ENCODE data around the gene ZNF783.
"Not testable (repeated sequence)": the region's sequence is repeated elsewhere in the genome, so short reads cannot be mapped to it uniquely, and the experiment has no call there.

The ZNF783 gene

GRCh38 chr7:149266451-149266850 is 4.5 kb downstream of the ZNF783 start:
- no peak for TF ChIP-seq CTCF (IDR thresholded peaks at IDR 0.05; ENCODE audit: low read depth, low read length, missing control alignments)
- no peak overlapping the region for H3K4me3 ChIP-seq (ENCODE audit: low read depth, low read length)
- DNase-seq (ENCODE audit: low read depth) = no peak
- in situ Hi-C loops (cut with HindIII; ENCODE audit: low sequenced_read_pairs) = no loop called here

GRCh38 chr7:149267733-149268132 is 5.7 kb downstream of the ZNF783 start:
- no peak overlapping the region for H3K4me3 ChIP-seq (ENCODE audit: low read depth, low read length)
- in situ Hi-C loops (cut with HindIII; ENCODE audit: low sequenced_read_pairs) = no loop called here
- no peak for DNase-seq (ENCODE audit: low read depth)
- no peak for TF ChIP-seq CTCF (IDR thresholded peaks at IDR 0.05; ENCODE audit: low read depth, low read length, missing control alignments)

DNA sequence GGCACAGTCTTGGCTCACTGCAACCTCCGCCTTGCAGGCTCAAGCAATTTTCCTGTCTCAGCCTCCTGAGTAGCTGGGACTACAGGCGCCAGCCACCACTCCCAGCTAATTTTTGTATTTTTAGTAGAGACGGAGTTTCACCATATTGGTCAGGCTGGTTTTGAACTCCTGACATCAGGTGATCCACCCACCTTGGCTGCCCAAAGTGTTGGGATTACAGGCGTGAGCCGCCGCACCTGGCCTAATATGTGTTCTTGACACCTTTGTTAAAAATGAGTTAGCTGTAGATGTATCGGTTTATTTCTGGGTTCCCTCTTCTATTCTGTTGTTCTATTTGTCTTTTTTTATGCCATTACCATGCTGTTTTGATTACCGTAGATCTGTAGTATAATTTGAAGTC is 12.4 kb downstream of the ZNF783 start:
- DNase-seq (ENCODE audit: low read depth); H3K4me3 ChIP-seq (ENCODE audit: low read depth, low read length); in situ Hi-C loops (cut with HindIII; ENCODE audit: low sequenced_read_pairs): not testable (repeated sequence)

DNA sequence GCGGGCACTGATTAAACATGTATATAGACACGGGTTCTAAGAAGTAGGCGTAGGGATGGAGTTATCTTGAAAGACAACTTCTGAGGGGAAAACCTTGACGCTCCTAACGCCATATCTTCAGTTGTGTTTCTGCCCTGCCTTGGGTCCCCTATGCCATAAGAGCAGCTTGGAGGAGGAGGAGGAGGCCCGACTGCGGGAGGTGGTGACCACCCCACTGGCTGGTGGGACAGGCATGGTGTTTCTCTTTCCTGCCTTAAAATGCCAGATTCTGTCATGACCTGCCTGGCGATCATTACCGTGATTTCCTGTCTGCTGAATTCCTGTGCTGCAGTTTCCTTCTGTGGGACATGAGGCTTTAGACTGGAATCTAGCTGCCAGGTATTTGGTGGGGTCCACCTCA is 15.9 kb downstream of the ZNF783 start:
- no peak for DNase-seq (ENCODE audit: low read depth)
- H3K4me3 ChIP-seq (ENCODE audit: low read depth, low read length) = no peak overlapping the region
- in situ Hi-C loops (cut with HindIII; ENCODE audit: low sequenced_read_pairs) = no loop called here
- no peak for TF ChIP-seq CTCF (IDR thresholded peaks at IDR 0.05; ENCODE audit: low read depth, low read length, missing control alignments)

DNA sequence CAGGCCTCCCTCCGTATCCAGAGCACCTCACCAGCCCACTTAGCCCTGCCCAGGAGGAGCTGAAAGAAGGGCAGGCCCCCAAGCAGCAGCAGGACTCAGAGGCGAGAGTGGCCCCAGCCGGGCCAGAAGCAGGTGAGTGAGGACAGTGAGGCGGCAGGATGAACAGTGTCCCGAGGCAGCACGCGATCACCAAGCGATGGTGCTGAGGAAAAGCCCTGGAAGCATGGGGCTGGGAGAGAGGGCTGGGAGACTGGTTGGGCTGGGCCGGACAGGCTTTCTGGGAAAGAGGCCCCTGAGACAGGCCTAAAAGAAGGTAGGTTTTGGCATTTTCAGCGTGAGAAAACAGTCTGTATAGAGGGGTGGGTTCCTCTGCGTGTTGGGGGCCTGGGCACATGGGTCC is 16.4 kb downstream of the ZNF783 start:
- H3K4me3 ChIP-seq (ENCODE audit: low read depth, low read length) = no peak overlapping the region
- TF ChIP-seq CTCF (IDR thresholded peaks at IDR 0.05; ENCODE audit: low read depth, low read length, missing control alignments) = no peak
- in situ Hi-C loops (cut with HindIII; ENCODE audit: low sequenced_read_pairs) = no loop called here
- DNase-seq (ENCODE audit: low read depth) = no peak

GRCh38 chr7:149279111-149279743 is 17.2 kb downstream of the ZNF783 start:
- in situ Hi-C loops (cut with HindIII; ENCODE audit: low sequenced_read_pairs) = no loop called here
- DNase-seq (ENCODE audit: low read depth) = no peak
- no peak for TF ChIP-seq CTCF (IDR thresholded peaks at IDR 0.05; ENCODE audit: low read depth, low read length, missing control alignments)
- H3K4me3 ChIP-seq (ENCODE audit: low read depth, low read length) = no peak overlapping the region

- in situ Hi-C loops (cut with HindIII; ENCODE audit: low sequenced_read_pairs) = no loop called here
- H3K4me3 ChIP-seq (ENCODE audit: low read depth, low read length) = no peak overlapping the region
- no peak for DNase-seq (ENCODE audit: low read depth)
- no peak for TF ChIP-seq CTCF (IDR thresholded peaks at IDR 0.05; ENCODE audit: low read depth, low read length, missing control alignments)
These were observed 18.2 kb downstream of the ZNF783 start for GRCh38 chr7:149280151-149280550.
